GM23338 (cell line): ENCODE data around the gene PSPC1.

Experiments
- CTCF ChIP-seq, 2 experiments: fragments of 200-600 bp in 1 of 2; sonication (generic) in 1 of 2; conservative IDR thresholded peaks; 2 replicates each; pipeline versions ENCODE4 v1.5.1 to v1.6.1; 2016 to 2017; ENCODE audit warnings: antibody characterized with exemption in 2 of 2, low read depth in 2 of 2, mild to moderate bottlenecking in 2 of 2, moderate library complexity in 1 of 2
- ETS1 ChIP-seq: IDR thresholded peaks from 2 replicates; pipeline ENCODE4 v1.6.1; 2016; ENCODE audit warnings: antibody characterized with exemption
- POLR2AphosphoS5 ChIP-seq: IDR thresholded peaks from 2 replicates; pipeline ENCODE4 v1.6.1; 2016; ENCODE audit warnings: antibody characterized with exemption, low read depth
- TF ChIP-seq, protein P1 (sequence below): IDR thresholded peaks from one replicate; pipeline ENCODE4 v1.6.1; 2018; ENCODE audit warnings: antibody characterized with exemption; ENCODE audit not compliant: unreplicated experiment

DNA sequence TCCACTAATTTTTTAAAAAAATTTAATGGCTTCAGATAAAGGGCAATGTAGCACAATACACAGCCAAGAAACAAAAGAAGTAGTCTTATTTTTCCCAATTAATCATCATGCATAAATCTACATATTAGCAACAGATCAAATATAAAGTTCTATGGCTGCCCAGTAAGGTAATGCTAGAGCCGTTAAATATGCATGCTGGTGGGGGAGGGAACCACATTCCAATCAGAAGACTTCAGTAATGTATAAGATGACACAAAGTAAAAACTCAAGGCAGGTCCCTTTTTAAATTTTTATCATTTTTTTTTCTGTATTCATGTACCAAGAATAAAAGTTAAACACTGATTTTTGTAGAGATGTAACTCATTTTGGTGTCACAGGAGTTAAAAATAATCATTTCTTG lies 87.3 kb downstream of the PSPC1 start:
- no peak for TF ChIP-seq CTCF (conservative IDR thresholded peaks at IDR 0.05; ENCODE audit: low read depth in 2 of 2)
- TF ChIP-seq POLR2AphosphoS5: no peak
- TF ChIP-seq, protein P1, sequence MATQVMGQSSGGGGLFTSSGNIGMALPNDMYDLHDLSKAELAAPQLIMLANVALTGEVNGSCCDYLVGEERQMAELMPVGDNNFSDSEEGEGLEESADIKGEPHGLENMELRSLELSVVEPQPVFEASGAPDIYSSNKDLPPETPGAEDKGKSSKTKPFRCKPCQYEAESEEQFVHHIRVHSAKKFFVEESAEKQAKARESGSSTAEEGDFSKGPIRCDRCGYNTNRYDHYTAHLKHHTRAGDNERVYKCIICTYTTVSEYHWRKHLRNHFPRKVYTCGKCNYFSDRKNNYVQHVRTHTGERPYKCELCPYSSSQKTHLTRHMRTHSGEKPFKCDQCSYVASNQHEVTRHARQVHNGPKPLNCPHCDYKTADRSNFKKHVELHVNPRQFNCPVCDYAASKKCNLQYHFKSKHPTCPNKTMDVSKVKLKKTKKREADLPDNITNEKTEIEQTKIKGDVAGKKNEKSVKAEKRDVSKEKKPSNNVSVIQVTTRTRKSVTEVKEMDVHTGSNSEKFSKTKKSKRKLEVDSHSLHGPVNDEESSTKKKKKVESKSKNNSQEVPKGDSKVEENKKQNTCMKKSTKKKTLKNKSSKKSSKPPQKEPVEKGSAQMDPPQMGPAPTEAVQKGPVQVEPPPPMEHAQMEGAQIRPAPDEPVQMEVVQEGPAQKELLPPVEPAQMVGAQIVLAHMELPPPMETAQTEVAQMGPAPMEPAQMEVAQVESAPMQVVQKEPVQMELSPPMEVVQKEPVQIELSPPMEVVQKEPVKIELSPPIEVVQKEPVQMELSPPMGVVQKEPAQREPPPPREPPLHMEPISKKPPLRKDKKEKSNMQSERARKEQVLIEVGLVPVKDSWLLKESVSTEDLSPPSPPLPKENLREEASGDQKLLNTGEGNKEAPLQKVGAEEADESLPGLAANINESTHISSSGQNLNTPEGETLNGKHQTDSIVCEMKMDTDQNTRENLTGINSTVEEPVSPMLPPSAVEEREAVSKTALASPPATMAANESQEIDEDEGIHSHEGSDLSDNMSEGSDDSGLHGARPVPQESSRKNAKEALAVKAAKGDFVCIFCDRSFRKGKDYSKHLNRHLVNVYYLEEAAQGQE: no peak
- no peak for TF ChIP-seq ETS1
